DOHH2 (cell line): ENCODE results near the gene CFAP46.

ENCODE experiments used
- H3F3A ChIP-seq: fragments of 200-600 bp; sonication (generic), shearing (Covaris generic); 2 replicates; pipeline ENCODE4 v1.6.0; 2016; ENCODE audit warnings: antibody characterized with exemption, mild to moderate bottlenecking; ENCODE audit not compliant: control insufficient read depth, insufficient read depth
- H3K27ac ChIP-seq: fragments of 200-600 bp; sonication (generic); 2 replicates; pipeline ENCODE4 v1.5.1; 2014; ENCODE audit warnings: low read depth, mild to moderate bottlenecking, low read length, moderate library complexity
- H3K27me3 ChIP-seq: fragments of 200-600 bp; sonication (generic); 2 replicates; pipeline ENCODE4 v1.6.1; 2014; ENCODE audit warnings: mild to moderate bottlenecking, low read length, mixed read lengths; ENCODE audit not compliant: control insufficient read depth
- H3K36me3 ChIP-seq: fragments of 200-600 bp; sonication (generic); 2 replicates; pipeline ENCODE4 v1.6.1; 2014; ENCODE audit warnings: mild to moderate bottlenecking, low read length, moderate library complexity, mixed read lengths; ENCODE audit not compliant: control insufficient read depth
- H3K4me1 ChIP-seq: fragments of 200-600 bp; sonication (generic); 2 replicates; pipeline ENCODE4 v1.6.1; 2014; ENCODE audit warnings: mild to moderate bottlenecking, low read length, mixed read lengths; ENCODE audit not compliant: control insufficient read depth
- H3K4me2 ChIP-seq: fragments of 200-600 bp; sonication (generic); 2 replicates; pipeline ENCODE4 v1.6.0; 2014; ENCODE audit warnings: mild to moderate bottlenecking, low read length, moderate library complexity
- H3K4me3 ChIP-seq: fragments of 200-600 bp; sonication (generic); 2 replicates; pipeline ENCODE4 v1.5.1; 2014; ENCODE audit warnings: mild to moderate bottlenecking, low read length, mixed read lengths
- H3K79me2 ChIP-seq: fragments of 200-600 bp; sonication (generic); 2 replicates; pipeline ENCODE4 v1.6.1; 2014; ENCODE audit warnings: mild to moderate bottlenecking, low read length, mixed read lengths; ENCODE audit not compliant: control insufficient read depth
- H3K9me2 ChIP-seq: fragments of 200-600 bp; sonication (generic); replicated peaks from 2 replicates; pipeline ENCODE4 v1.6.1; 2014; ENCODE audit warnings: mild to moderate bottlenecking, low read length, mixed read lengths; ENCODE audit not compliant: control insufficient read depth
- H3K9me3 ChIP-seq: fragments of 200-600 bp; sonication (generic); 2 replicates; pipeline ENCODE4 v1.6.1; 2014; ENCODE audit warnings: antibody characterized with exemption, low read length, mixed read lengths; ENCODE audit not compliant: control insufficient read depth, insufficient read depth
- H4K20me1 ChIP-seq: fragments of 200-600 bp; sonication (generic); 2 replicates; pipeline ENCODE4 v1.6.0; 2014; ENCODE audit warnings: low read depth, mild to moderate bottlenecking, antibody characterized with exemption, low read length, moderate library complexity; ENCODE audit not compliant: control insufficient read depth, insufficient read depth
- EZH2phosphoT487 ChIP-seq: fragments of 200-600 bp; sonication (generic); IDR thresholded peaks from 2 replicates; pipeline ENCODE4 v1.6.1; 2017; ENCODE audit warnings: borderline replicate concordance, mild to moderate bottlenecking, antibody characterized with exemption, low read length, moderate library complexity, mixed read lengths
- TF ChIP-seq, protein P1 (sequence below): fragments of 200-600 bp; sonication (generic); IDR thresholded peaks from one replicate; pipeline ENCODE4 v1.5.1; 2014; ENCODE audit warnings: antibody characterized with exemption, mild to moderate bottlenecking, low read depth, low read length; ENCODE audit not compliant: poor library complexity, severe bottlenecking

CFAP46 gene

DNA sequence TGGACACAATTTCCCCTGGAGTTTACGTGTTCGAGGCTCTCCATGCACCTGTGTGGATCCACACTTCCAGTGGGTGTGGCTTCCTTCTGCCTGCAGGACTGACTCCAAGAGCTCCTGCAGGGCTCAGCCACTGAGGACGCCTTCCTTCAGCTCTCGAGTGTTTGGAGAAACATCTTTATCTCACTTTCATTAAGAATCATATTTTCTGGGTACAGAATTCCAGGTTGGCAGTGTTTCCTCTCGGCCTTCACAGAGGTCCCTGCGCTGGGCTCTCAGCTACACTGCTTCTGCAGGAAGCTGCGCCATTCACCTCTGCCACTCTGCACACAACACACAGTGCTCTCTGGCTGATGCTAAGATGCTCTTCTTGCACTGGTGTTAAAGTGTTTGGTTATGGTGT lies 86.5 kb downstream of the CFAP46 start:
- H3K27ac ChIP-seq: no peak overlapping the region
- H3K27me3 ChIP-seq: no peaks in the 10 kb centered on the region; the same call in 1 of the 2 replicates
- no peaks in the 10 kb centered on the region for H3K4me1 ChIP-seq
- H3K36me3 ChIP-seq: no peaks in the 10 kb centered on the region
- no peaks in the 10 kb centered on the region for H4K20me1 ChIP-seq
- no peaks in the 10 kb centered on the region for H3F3A ChIP-seq
- H3K4me3 ChIP-seq: no peak overlapping the region
- no peaks in the 10 kb centered on the region for H3K79me2 ChIP-seq
- H3K9me3 ChIP-seq: no peaks in the 10 kb centered on the region; the same call in 1 of the 2 replicates
- no peaks in the 10 kb centered on the region for H3K9me2 ChIP-seq
- H3K4me2 ChIP-seq: no peak overlapping the region
- TF ChIP-seq EZH2phosphoT487: no peak
- TF ChIP-seq, protein P1, sequence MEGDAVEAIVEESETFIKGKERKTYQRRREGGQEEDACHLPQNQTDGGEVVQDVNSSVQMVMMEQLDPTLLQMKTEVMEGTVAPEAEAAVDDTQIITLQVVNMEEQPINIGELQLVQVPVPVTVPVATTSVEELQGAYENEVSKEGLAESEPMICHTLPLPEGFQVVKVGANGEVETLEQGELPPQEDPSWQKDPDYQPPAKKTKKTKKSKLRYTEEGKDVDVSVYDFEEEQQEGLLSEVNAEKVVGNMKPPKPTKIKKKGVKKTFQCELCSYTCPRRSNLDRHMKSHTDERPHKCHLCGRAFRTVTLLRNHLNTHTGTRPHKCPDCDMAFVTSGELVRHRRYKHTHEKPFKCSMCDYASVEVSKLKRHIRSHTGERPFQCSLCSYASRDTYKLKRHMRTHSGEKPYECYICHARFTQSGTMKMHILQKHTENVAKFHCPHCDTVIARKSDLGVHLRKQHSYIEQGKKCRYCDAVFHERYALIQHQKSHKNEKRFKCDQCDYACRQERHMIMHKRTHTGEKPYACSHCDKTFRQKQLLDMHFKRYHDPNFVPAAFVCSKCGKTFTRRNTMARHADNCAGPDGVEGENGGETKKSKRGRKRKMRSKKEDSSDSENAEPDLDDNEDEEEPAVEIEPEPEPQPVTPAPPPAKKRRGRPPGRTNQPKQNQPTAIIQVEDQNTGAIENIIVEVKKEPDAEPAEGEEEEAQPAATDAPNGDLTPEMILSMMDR: no peak

DNA sequence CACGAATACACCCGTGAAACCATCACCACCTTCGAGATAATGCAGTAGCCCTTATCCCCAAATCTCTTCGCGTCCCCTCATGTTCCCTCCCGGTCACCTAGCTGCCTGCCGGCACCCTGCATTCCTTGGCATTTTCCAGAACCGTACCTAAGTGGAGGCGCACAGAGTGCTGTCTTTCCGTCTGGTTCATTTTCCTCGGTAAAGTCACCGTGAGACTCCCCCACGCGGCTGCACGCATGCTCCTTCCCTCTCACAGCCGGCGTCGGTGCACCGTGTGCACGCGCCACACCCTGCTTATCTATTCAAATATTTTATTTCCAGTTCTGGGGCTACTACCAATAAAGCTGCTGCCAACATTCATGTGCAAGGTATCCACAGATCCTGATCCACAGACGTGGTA lies 90.9 kb downstream of the CFAP46 start:
- H3K9me3 ChIP-seq: peaks cover 3% of the 10 kb centered on the region; the same call in 1 of the 2 replicates
- H3K79me2 ChIP-seq: no peaks in the 10 kb centered on the region
- no peaks in the 10 kb centered on the region for H3F3A ChIP-seq
- H3K27me3 ChIP-seq: no peaks in the 10 kb centered on the region; the same call in 1 of the 2 replicates
- H4K20me1 ChIP-seq: no peaks in the 10 kb centered on the region
- H3K27ac ChIP-seq: no peak overlapping the region
- no peak overlapping the region for H3K4me2 ChIP-seq
- no peaks in the 10 kb centered on the region for H3K9me2 ChIP-seq
- H3K4me3 ChIP-seq: no peak overlapping the region
- no peaks in the 10 kb centered on the region for H3K4me1 ChIP-seq
- no peaks in the 10 kb centered on the region for H3K36me3 ChIP-seq
- TF ChIP-seq EZH2phosphoT487: no peak
- TF ChIP-seq, protein P1: no peak

DNA sequence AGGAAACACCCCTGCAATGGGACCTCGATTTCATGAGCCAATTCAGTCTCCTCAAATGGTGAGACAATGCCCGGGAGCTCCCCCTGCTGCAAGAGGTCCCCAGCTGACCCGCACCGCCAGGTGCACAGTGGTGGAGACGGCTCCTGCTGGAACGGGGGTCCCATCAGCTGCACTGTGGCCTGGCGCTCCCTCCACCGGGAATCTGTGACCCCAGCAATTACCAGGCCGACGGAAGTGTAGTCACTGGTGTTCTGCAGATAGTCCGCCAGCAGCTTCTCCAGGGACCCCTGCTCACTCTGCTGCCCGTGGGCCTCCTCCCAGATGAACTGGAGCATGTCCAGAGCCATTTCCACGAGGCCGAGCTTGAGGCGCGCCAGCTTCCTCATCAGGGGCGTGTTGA lies 91.5 kb downstream of the CFAP46 start:
- Histone ChIP-seq H3K36me3 (no peaks in the 10 kb centered on the region), H3K4me2 (no peak overlapping the region), H3F3A (no peaks in the 10 kb centered on the region), H3K9me2 (no peaks in the 10 kb centered on the region), H3K27ac (no peak overlapping the region), H4K20me1 (no peaks in the 10 kb centered on the region), H3K9me3 (peaks cover 8% of the 10 kb centered on the region; the same call in 1 of the 2 replicates), H3K27me3 (no peaks in the 10 kb centered on the region; the same call in 1 of the 2 replicates), H3K4me1 (no peaks in the 10 kb centered on the region), H3K79me2 (no peaks in the 10 kb centered on the region), H3K4me3 (no peak overlapping the region)
- TF ChIP-seq EZH2phosphoT487: no peak
- TF ChIP-seq, protein P1: no peak

DNA sequence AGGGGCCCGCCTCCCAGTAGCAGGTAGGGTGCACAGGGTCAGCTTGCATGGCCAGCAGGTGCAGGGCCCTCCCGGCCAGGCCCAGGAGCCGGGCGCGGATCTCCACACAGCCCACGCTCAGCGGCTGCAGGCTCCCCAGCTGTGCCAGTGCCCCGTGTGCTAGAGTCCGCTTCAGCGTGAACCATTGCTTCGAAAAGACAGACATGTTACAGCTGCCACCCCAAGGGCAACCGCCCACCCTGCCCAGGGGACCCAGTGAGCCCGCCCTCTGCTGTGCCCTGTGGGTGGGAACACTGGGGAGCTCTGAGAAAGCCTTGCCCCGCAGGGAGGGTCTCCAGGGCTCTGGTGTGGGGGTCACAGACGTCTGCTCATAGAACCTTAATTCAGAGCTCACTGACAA lies 92.1 kb downstream of the CFAP46 start:
- no peak overlapping the region for H3K4me3 ChIP-seq
- H3K36me3 ChIP-seq: no peaks in the 10 kb centered on the region
- H3K4me1 ChIP-seq: no peaks in the 10 kb centered on the region
- no peak overlapping the region for H3K4me2 ChIP-seq
- H4K20me1 ChIP-seq: no peaks in the 10 kb centered on the region
- no peaks in the 10 kb centered on the region for H3K79me2 ChIP-seq
- H3K9me3 ChIP-seq: peaks cover 13% of the 10 kb centered on the region; the same call in 1 of the 2 replicates
- H3F3A ChIP-seq: no peaks in the 10 kb centered on the region
- TF ChIP-seq, protein P1: no peak
- TF ChIP-seq EZH2phosphoT487: no peak
- no peak overlapping the region for H3K27ac ChIP-seq
- no peaks in the 10 kb centered on the region; the same call in 1 of the 2 replicates for H3K27me3 ChIP-seq
- no peaks in the 10 kb centered on the region for H3K9me2 ChIP-seq
